Coronary artery (tissue), 2 donors: ENCODE data around the gene ST8SIA2.

ENCODE experiments used
- DNase-seq: peaks from one replicate; pipeline ENCODE4 v3.0.0-alpha.2; 2017; ENCODE audit warnings: low spot score
- H3K27ac ChIP-seq, 2 donors: fragments of 200-600 bp; sonication (generic); one replicate each; pipeline ENCODE4 v1.5.1; 2016 to 2019
- H3K4me3 ChIP-seq: fragments of 200-600 bp; sonication (generic); 2 replicates; pipeline ENCODE4 v1.5.1; 2016; ENCODE audit warnings: mild to moderate bottlenecking, moderate library complexity
- CTCF ChIP-seq: fragments of 200-600 bp; sonication (generic); IDR thresholded peaks from one replicate; pipeline ENCODE4 v1.5.1; 2019; ENCODE audit warnings: antibody characterized with exemption

ST8SIA2 gene

GRCh38 chr15:92393071-92393979 lies at the start of gene ST8SIA2:
TSS of gene ST8SIA2 (plus strand) at chr15:92393881. CDS start at chr15:92394065, 184 bp downstream.
- H3K4me3 ChIP-seq: peak within 1 kb of the TSS; percentile 37
- H3K27ac ChIP-seq: no peak within 1 kb of the TSS
- no peak for TF ChIP-seq CTCF
- DNase-seq: no peak

GRCh38 chr15:92343924-92344643 lies 49.6 kb upstream of the ST8SIA2 start:
- Histone ChIP-seq H3K4me3 (no peak overlapping the region), H3K27ac (no peak overlapping the region)
- TF ChIP-seq CTCF: no peak
- no peak for DNase-seq

DNA sequence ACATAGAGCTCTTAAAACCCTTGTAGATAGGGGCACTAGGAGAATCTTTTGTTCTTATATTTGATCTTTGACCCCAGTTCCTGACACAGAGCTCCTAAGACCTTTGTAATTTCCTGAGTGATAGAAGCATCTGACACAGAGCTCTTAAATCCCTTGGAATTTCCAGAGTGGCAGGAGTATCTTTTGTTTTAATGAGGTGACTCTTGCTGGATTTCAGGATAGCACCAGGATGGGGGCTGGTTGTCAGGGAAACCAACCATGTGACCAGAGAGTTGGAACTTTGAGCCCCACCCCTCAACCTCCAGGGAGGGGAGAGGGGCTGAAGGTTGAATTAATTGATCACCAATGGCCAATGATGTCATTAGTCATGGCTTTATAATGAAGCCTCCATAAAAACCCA lies 47.6 kb upstream of the ST8SIA2 start:
- Histone ChIP-seq H3K27ac (no peak overlapping the region), H3K4me3 (no peak overlapping the region)
- TF ChIP-seq CTCF: no peak
- no peak for DNase-seq

DNA sequence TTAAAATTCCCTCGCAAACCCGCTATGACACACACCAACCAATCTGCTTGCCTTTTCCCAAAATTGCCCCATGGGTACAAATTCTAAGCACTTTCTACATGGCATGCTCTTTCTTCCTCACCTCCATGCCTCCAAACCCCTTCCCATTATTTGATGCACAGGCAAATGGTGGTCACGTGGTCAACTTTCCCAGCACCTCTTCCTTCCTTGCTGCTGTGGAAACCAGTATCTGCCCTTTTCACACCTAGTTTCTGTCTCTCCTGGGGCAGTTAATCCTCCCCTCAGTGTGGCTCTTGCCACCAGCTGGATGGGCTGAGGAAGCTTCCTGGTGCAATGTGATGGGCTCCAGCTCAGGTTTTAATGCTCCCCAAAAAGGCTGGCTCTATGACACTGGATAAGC lies 38.4 kb upstream of the ST8SIA2 start:
- DNase-seq: no peak
- Histone ChIP-seq H3K27ac (no peak overlapping the region), H3K4me3 (no peak overlapping the region)
- no peak for TF ChIP-seq CTCF

- H3K4me3 ChIP-seq: no peak overlapping the region
- no peak for DNase-seq
- no peak for TF ChIP-seq CTCF
These were observed 32.2 kb upstream of the ST8SIA2 start for GRCh38 chr15:92361321-92362000.

DNA sequence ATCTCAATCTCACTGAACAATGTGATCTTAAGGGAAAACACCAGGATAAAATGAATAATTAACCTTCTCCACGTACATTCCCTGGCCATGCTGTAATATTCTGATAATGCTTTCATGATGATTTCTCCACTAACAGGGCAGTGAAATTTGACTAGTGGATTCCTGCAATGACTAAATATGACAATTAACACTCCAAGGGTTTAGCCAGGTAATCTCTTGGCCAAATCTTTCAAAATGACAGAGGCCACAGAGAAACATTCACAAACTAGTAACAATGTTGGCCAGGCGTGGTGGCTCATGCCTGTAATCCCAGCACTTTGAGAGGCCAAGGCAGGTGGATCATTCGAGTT lies 31.7 kb upstream of the ST8SIA2 start:
- DNase-seq: no peak
- H3K27ac ChIP-seq: no peak overlapping the region
- no peak for TF ChIP-seq CTCF
- no peak overlapping the region for H3K4me3 ChIP-seq

More at GRCh38 chr15:92361321-92362000, 32.2 kb upstream of the ST8SIA2 start:
- H3K27ac ChIP-seq: no peak overlapping the region
